ENCODE measurements around the gene PM20D1. TPM values are rescaled to one million over a fixed set of nuclear protein-coding genes. Genes with fewer than 3 reads are reported as not detected.

The PM20D1 gene
- total RNA-seq, 1 experiment from 2014 or later: 0.26 TPM

DNA sequence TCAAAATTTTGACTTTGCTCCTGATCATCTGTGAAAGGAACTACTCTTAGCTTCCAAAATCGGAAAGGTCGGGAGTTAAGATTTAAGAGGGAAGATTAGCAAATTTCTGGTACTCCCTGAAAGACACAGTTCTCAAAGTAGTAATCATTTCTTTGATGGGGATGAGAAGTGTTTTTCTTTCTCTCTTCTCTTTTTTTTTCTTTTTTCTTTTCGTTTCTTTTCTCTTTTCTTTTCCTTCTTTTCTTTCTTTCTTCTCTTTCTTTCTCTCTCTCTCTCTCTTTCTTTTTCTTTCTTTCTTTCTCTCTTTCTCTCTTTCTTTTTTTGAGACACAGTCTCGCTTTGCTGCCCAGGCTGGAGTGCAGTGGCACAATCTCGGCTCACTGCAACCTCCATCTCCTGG, 69.6 kb downstream of the PM20D1 start:
- intact Hi-C loops (cut with micrococcal nuclease; ENCODE audit: unreplicated experiment): no loop called here
- no peak overlapping the region for H3K4me3 Mint-ChIP-seq (ENCODE audit: low read depth, unreplicated experiment)
- DNase-seq: no peak
- no TSS peak for BruUV-seq (replicated peaks)
- peaks cover 4% of the 10 kb centered on the region for H3K4me1 Mint-ChIP-seq (ENCODE audit: low read depth, unreplicated experiment)
- H3K9me3 Mint-ChIP-seq (ENCODE audit: low read depth, unreplicated experiment): no peaks in the 10 kb centered on the region
- H3K27me3 Mint-ChIP-seq (ENCODE audit: unreplicated experiment): no peaks in the 10 kb centered on the region
- peaks cover 5% of the 10 kb centered on the region for H3K36me3 Mint-ChIP-seq (ENCODE audit: insufficient read depth, unreplicated experiment)
- CTCF ChIA-PET: no interaction called here
- H3K27ac Mint-ChIP-seq (ENCODE audit: unreplicated experiment): no peak overlapping the region
- no peak for TF ChIP-seq CTCF (IDR thresholded peaks at IDR 0.05; ENCODE audit: unreplicated experiment)

Other genes with a start within 250 kb of the PM20D1 start
- gene ELK4, start 218.1 kb downstream of the PM20D1 start, total RNA-seq (2022): 110 and 122 TPM in 2 replicates
- 27.5 and 29.1 TPM in 2 replicates for gene SLC45A3, start 169.6 kb downstream of the PM20D1 start, total RNA-seq (2022)
- gene NUCKS1, start 100.0 kb downstream of the PM20D1 start, total RNA-seq (2022): 242 and 276 TPM in 2 replicates
- gene RAB29, start 74.7 kb downstream of the PM20D1 start, total RNA-seq (2022): 27.1 and 29.5 TPM in 2 replicates
- gene SLC41A1, start 36.9 kb downstream of the PM20D1 start, total RNA-seq (2022): 27.8 and 31.9 TPM in 2 replicates
- gene SLC26A9, start 93.3 kb upstream of the PM20D1 start, total RNA-seq (2022): 4.2 and 7.6 TPM in 2 replicates
- gene RAB7B, start 153.3 kb upstream of the PM20D1 start, total RNA-seq (2022): 1.1 and 1.3 TPM in 2 replicates
- 425 and 457 TPM in 2 replicates for gene CTSE, start 173.8 kb upstream of the PM20D1 start, total RNA-seq (2022)
- 75.1 and 88.9 TPM in 2 replicates for gene RHEX, start 203.0 kb upstream of the PM20D1 start, total RNA-seq (2022)

Measured in Calu3 (cell line).